SJSA1 (cell line): ENCODE results near the gene RALGPS1. TPM values are rescaled to one million over a fixed set of nuclear protein-coding genes. Genes with fewer than 3 reads are reported as not detected.

Experiments used
- DNase-seq, 2 experiments: peaks; one replicate each; pipeline ENCODE4 v3.0.0-alpha.2; 2015 to 2020; ENCODE audit warnings: low spot score in 2 of 2, low read depth in 1 of 2
- H3K27ac ChIP-seq: fragments of 250-450 bp; sonication (Bioruptor Pico); 2 replicates; pipeline ENCODE4 v1.5.1; 2020; ENCODE audit warnings: mild to moderate bottlenecking, moderate library complexity
- H3K27me3 ChIP-seq: fragments of 250-450 bp; sonication (Bioruptor Pico); replicated peaks from 2 replicates; pipeline ENCODE4 v1.5.1; 2020; ENCODE audit warnings: mild to moderate bottlenecking, moderate library complexity
- H3K36me3 ChIP-seq: fragments of 250-450 bp; sonication (Bioruptor Pico); 2 replicates; pipeline ENCODE4 v1.5.1; 2020; ENCODE audit warnings: mild to moderate bottlenecking
- H3K4me1 ChIP-seq: fragments of 250-450 bp; sonication (Bioruptor Pico); replicated peaks from 2 replicates; pipeline ENCODE4 v1.6.1; 2021; ENCODE audit warnings: mild to moderate bottlenecking
- H3K4me3 ChIP-seq: fragments of 250-450 bp; sonication (Bioruptor Pico); 2 replicates; pipeline ENCODE4 v1.5.1; 2020; ENCODE audit warnings: mild to moderate bottlenecking
- H3K9me3 ChIP-seq: fragments of 250-450 bp; sonication (Bioruptor Pico); replicated peaks from 2 replicates; pipeline ENCODE4 v1.5.1; 2020; ENCODE audit warnings: mild to moderate bottlenecking
- total RNA-seq: library from RNA; depleted of rRNA; stranded (reverse); fragments of >200 nt; shearing (Covaris generic); gene quantifications from 2 replicates; pipeline ENCODE4 v1.2.3, GENCODE V29; 2014

Gene RALGPS1
- total RNA-seq, 1 experiment from 2014 or later: 2.4 TPM

DNA sequence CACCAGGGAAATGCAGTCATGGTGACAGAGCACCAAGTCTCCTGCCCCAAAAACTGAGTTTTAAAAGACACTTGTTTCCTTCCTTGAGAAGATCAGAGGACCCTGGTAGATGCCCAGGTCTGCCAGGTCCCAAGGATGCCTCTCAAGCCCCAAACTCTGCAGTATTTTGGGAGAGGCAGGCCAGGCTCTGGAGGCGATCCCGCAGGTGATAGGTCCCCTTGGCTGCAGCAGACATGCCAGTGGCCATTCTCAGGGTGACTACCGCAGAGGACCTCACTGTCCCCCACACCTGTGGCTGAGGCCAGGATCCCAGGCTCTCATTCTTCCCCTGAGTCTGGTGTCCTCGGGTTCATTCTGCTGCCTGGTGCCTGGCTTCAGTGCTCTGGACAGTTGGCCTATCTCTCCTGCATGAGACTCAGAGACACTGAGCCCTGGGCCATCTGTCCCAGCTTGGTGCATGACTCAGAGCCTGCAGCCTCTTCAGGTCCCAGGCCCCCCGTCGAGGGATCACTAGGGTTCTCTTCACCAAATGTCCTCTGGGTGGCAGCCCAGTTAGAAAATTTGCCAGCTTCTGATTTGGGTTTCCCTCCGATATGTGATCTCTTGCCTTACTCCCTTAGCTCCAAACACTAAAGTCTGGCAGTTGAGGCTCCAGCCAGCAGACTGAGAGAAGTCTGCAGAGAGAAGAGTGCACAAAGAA, 290.3 kb downstream of the RALGPS1 start:
- H3K27ac ChIP-seq: no peak overlapping the region
- no peaks in the 10 kb centered on the region for H3K36me3 ChIP-seq
- no peak overlapping the region for H3K4me3 ChIP-seq
- DNase-seq: peak; percentile 48 to 80
- H3K27me3 ChIP-seq: no peaks in the 10 kb centered on the region
- H3K4me1 ChIP-seq: no peaks in the 10 kb centered on the region; the same call in 1 of the 2 replicates
- H3K9me3 ChIP-seq: no peaks in the 10 kb centered on the region

- Histone ChIP-seq H3K27me3 (no peaks in the 10 kb centered on the region), H3K9me3 (no peaks in the 10 kb centered on the region), H3K4me3 (no peak overlapping the region), H3K4me1 (no peaks in the 10 kb centered on the region), H3K27ac (no peak overlapping the region), H3K36me3 (no peaks in the 10 kb centered on the region)
- no peak for DNase-seq
Observed at GRCh38 chr9:127205952-127206351, 291.4 kb downstream of the RALGPS1 start.

DNA sequence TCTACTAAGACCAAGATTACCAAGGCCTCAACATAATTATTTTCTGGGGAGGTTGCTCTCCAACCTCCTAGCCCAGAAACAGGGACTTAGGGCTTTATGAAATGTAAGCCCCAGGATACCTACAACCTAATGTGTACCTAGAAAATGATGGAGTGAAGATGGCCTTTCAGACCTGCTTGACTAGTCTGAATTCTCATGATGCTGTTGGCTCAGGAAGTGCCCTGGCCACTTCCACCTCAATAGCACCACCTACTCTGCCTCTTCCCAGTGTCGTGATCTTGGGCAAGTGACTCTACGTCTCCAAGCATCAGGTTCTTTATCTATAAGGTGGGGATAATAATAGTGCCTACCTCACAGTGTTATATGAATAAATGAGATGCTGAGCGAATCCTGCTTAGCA, 292.1 kb downstream of the RALGPS1 start:
- no peaks in the 10 kb centered on the region for H3K27me3 ChIP-seq
- H3K27ac ChIP-seq: no peak overlapping the region
- no peak overlapping the region for H3K4me3 ChIP-seq
- no peaks in the 10 kb centered on the region for H3K36me3 ChIP-seq
- H3K9me3 ChIP-seq: no peaks in the 10 kb centered on the region
- DNase-seq: no peak
- H3K4me1 ChIP-seq: no peaks in the 10 kb centered on the region

DNA sequence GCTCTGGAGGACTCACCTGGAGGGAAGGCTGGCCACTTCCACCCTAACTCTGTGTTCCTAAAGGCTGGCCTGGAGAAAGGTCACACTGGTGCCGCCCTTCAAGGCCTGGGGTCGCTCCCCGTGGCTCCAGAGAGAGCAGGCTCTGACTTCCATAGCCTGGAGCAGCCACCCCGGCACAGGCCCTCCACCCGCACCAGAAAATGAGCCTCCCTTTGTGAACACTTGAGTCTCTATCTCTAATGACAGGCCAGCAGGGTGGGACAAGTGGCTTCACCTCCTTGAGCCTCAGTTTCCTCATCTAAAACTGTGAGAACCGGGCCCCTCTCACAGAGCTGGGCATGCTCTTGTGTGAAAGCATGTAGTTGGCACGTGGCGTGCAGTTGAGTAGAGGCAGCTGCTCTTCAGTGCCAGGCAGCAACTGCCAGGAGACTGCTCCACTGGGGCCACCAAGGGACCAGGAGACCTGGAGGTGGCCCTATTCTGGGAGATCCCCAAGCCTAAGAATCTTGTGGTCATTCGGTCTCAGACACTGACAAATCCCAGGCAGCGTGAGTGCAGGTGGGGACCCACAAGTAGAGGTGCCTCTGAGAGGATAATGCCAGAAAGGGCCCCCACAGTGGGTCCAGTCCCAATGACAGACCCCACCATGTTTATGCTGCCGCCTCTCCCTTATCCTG, 293.3 kb downstream of the RALGPS1 start:
- Histone ChIP-seq H3K27ac (no peak overlapping the region), H3K36me3 (no peaks in the 10 kb centered on the region), H3K27me3 (no peaks in the 10 kb centered on the region), H3K9me3 (no peaks in the 10 kb centered on the region), H3K4me3 (no peak overlapping the region), H3K4me1 (no peaks in the 10 kb centered on the region)
- no peak for DNase-seq

- H3K27ac ChIP-seq: no peak overlapping the region
- no peak for DNase-seq
- H3K9me3 ChIP-seq: no peaks in the 10 kb centered on the region
- H3K36me3 ChIP-seq: no peaks in the 10 kb centered on the region
- H3K4me1 ChIP-seq: no peaks in the 10 kb centered on the region
- H3K4me3 ChIP-seq: no peak overlapping the region
- no peaks in the 10 kb centered on the region for H3K27me3 ChIP-seq
Observed at GRCh38 chr9:127208416-127208815, 293.8 kb downstream of the RALGPS1 start.

- Histone ChIP-seq H3K36me3 (no peaks in the 10 kb centered on the region), H3K4me3 (no peak overlapping the region), H3K9me3 (no peaks in the 10 kb centered on the region), H3K4me1 (no peaks in the 10 kb centered on the region), H3K27me3 (no peaks in the 10 kb centered on the region), H3K27ac (no peak overlapping the region)
- no peak for DNase-seq
Observed at GRCh38 chr9:127209220-127209619, 294.6 kb downstream of the RALGPS1 start.

- Histone ChIP-seq H3K27me3 (no peaks in the 10 kb centered on the region), H3K4me3 (no peak overlapping the region), H3K4me1 (no peaks in the 10 kb centered on the region), H3K36me3 (no peaks in the 10 kb centered on the region), H3K9me3 (no peaks in the 10 kb centered on the region), H3K27ac (no peak overlapping the region)
- DNase-seq: no peak
Observed at GRCh38 chr9:127209948-127210640, 295.5 kb downstream of the RALGPS1 start.

DNA sequence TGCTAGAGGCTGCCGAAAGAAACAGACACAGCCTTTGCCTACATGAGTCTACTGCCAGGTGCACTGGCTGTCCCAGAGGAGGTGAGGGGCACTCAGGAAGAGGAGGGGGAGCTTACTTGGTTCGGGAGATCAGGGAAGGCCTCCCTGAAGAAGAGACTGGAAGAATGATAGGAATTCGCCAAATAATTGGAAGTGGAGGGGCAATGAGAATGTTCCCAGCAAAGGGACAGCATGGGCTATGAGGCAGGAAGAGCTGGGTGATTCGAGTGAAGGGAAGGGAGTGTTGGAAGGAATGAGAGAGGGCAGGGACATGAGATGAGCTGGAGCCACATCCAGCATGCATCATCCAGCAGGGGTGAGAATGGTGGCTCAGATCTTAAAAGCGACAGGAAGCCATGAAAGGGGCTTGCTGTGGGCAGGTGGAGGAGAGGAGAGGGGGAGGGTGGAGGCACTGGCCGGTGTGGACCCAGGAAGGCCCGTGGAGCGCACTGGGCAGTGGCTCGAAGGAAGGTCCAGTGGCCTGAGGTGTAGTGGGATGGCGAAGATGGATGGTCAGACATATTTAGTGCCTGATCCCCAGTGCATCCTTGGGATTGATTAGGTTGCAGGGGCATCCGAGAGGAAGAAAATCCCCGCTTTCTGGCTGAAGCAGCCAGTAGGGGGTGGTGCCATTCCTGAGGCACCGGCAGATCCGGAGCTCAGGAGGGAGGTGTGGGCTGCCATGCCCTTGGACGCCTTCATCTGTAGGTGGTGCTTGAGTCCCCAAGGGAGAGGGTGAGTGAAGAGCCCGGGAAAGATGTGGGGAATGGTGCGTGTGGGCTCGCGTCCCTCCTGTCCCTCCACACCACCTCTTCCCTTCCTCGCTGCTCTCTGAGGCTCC, 296.5 kb downstream of the RALGPS1 start:
- no peak for DNase-seq

GRCh38 chr9:127211983-127212382, 297.4 kb downstream of the RALGPS1 start:
- Histone ChIP-seq H3K27ac (no peak overlapping the region), H3K4me1 (no peaks in the 10 kb centered on the region), H3K27me3 (no peaks in the 10 kb centered on the region), H3K4me3 (no peak overlapping the region), H3K9me3 (no peaks in the 10 kb centered on the region), H3K36me3 (no peaks in the 10 kb centered on the region)
- no peak for DNase-seq

More for the DNA sequence above, 296.5 kb downstream of the RALGPS1 start:
- H3K27me3 ChIP-seq: no peaks in the 10 kb centered on the region
- H3K4me1 ChIP-seq: no peaks in the 10 kb centered on the region
- no peak overlapping the region for H3K4me3 ChIP-seq
- no peaks in the 10 kb centered on the region for H3K36me3 ChIP-seq
- H3K9me3 ChIP-seq: no peaks in the 10 kb centered on the region
- no peak overlapping the region for H3K27ac ChIP-seq

DNA sequence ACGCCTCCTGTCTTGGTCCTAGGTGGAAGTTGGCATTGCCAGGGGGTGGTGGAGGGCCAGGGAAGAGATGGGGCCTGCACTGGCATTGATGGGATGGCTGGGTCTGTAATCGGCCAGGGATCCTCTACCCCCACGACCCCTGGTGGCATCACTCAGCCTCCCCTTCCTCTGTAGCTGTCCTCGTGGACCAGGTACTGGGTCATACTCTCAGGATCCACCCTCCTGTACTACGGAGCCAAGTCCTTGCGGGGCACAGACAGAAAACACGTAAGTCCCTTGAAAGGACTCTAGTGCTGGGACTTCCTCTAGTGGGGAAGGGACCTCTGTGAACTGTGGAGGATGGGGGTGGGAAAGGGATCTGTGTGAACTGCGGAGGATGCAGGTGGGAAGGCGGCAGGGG, 297.9 kb downstream of the RALGPS1 start:
- H3K4me1 ChIP-seq: no peaks in the 10 kb centered on the region
- no peaks in the 10 kb centered on the region for H3K36me3 ChIP-seq
- no peaks in the 10 kb centered on the region for H3K9me3 ChIP-seq
- H3K4me3 ChIP-seq: no peak overlapping the region
- no peak for DNase-seq
- H3K27ac ChIP-seq: no peak overlapping the region
- no peaks in the 10 kb centered on the region for H3K27me3 ChIP-seq

- no peak overlapping the region for H3K4me3 ChIP-seq
- H3K4me1 ChIP-seq: no peaks in the 10 kb centered on the region
- no peaks in the 10 kb centered on the region for H3K27me3 ChIP-seq
- no peak overlapping the region for H3K27ac ChIP-seq
- H3K9me3 ChIP-seq: no peaks in the 10 kb centered on the region
- no peaks in the 10 kb centered on the region for H3K36me3 ChIP-seq
- no peak for DNase-seq
Observed at GRCh38 chr9:127213859-127214258, 299.3 kb downstream of the RALGPS1 start.

DNA sequence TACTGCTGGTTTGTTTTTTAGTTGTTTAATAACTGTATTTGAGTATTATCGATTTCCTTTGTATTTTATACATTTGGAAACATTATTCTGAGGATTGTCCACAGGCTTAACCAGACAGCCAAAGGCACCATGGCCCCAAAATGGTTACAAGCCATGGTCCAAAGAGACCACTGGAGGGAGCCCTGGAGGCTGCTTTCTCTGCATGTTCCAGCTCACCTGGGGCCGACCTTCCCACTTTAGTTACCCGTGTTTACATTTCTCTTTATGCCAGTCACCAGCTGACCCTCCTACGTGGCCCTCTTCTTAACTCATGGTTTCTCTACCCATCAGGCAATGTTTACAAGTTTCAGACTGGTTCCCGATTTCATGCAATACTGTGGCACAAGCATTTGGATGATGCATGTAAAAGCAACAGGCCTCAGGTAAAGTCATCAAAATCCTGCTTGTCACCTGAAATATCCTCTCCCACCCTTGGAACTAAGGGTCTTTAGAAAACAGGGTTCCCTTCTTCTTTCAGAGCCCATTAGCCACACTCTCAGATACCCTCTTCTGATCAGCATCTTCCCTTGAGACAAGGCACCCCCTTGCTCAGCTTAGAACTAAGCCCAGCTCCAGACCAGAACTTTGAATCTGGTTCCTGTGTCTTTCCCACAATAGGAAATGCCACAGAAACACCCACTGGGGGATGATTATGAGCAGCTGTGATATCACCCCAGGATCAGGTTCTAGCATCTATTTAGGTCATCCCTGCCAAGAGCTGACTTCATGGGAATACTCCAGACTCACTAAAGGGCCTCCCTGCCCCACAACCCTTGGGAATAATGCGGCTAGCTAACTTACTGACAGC, 300.1 kb downstream of the RALGPS1 start:
- peak in 1 of 2 experiments; percentile 31 for DNase-seq

More for the DNA sequence above, 300.1 kb downstream of the RALGPS1 start:
- Histone ChIP-seq H3K27me3 (no peaks in the 10 kb centered on the region), H3K4me3 (no peak overlapping the region), H3K9me3 (no peaks in the 10 kb centered on the region), H3K36me3 (no peaks in the 10 kb centered on the region), H3K27ac (no peak overlapping the region), H3K4me1 (no peaks in the 10 kb centered on the region)
